Activated T-cell treated with anti-CD3 and anti-CD28 coated beads for 48 hours (primary cell): ENCODE results near the gene IL17RB.

Experiments
- DNase-seq: peaks from one replicate; pipeline ENCODE4 v3.0.0-alpha.2; 2020; ENCODE audit warnings: low read depth

The IL17RB gene

GRCh38 chr3:53860196-53860595, 13.8 kb downstream of the IL17RB start:
- DNase-seq: no peak

- DNase-seq: no peak
Measured at GRCh38 chr3:53862241-53862640, 15.9 kb downstream of the IL17RB start.

GRCh38 chr3:53863145-53863544, 16.8 kb downstream of the IL17RB start:
- DNase-seq: no peak

DNA sequence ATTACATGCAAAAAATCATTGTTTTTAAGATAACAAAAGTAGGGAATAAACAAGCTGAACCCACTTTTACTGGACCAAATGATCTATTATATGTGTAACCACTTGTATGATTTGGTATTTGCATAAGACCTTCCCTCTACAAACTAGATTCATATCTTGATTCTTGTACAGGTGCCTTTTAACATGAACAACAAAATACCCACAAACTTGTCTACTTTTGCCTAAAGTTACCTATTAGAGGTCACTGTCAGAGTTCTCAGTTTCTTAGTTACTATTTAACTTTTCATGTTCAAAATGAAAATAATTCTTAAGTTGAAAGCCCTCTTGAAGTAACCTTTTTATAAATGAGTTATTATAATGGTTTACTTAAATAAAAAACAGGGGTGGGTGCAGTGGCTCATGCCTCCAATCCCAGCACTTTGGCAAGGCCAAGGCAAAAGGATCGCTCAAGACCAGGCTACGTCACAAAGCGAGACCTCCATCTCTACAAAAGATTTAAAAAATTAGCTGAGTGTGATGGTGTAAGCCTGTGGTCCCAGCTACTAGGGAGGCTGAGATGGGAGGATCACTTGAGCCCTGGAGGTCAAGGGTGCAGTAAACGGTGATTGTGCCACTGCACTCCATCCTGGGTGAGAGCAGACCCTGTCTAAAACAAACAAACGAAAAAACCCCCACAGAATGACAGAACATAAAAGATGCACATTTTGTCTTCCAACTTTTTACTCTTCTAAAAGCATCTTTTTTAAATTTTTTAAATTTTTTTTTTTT, 19.5 kb downstream of the IL17RB start:
- DNase-seq: no peak

GRCh38 chr3:53880396-53881345, 34.3 kb downstream of the IL17RB start:
- no peak for DNase-seq

GRCh38 chr3:53881691-53882593, 35.6 kb downstream of the IL17RB start, which contains the start of gene ACTR8:
ACTR8 (minus strand) TSS chr3:53882152; CDS start chr3:53882101, 51 bp downstream.
- peak; percentile 85 for DNase-seq

DNA sequence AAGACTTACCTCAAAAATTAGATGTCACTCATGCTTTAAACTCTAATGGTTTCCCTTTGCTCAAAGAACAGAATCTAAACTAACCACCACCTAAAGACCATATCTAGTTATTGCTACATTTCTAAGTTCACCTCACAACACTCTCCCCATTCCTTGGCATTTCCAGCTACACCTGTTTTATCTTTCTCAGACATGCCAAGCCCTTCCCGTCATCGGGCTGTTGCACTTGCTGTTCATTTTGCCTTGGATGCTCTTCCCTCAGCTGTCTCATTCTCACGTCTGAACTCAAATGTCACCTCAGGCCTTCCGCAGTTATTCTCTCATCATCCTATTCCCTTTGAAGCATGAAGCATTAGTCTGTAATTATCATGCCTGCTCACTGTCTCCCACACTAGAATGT, 36.6 kb downstream of the IL17RB start:
- no peak for DNase-seq

- no peak for DNase-seq
Measured at GRCh38 chr3:53884623-53885022, 38.3 kb downstream of the IL17RB start.

DNA sequence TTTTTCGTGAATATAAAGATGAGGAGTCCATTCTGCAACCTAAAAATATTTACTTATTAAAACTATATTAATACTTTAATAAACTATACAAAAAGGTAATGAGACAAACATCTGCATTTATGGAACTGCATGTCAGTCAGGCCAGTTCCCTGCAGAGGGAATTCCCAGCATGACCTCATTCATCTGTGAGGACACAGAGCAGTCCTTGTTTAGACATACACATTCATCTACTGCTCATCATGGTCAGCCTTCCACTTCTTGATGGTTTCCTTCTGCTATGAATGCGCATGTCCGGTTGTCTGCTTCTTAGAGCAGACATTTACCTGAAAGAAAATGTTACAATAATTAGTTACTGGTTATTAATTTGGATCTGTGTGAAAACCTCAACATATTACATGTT, 38.9 kb downstream of the IL17RB start:
- DNase-seq: no peak

- no peak for DNase-seq
Measured at GRCh38 chr3:53887446-53887845, 41.1 kb downstream of the IL17RB start.

DNA sequence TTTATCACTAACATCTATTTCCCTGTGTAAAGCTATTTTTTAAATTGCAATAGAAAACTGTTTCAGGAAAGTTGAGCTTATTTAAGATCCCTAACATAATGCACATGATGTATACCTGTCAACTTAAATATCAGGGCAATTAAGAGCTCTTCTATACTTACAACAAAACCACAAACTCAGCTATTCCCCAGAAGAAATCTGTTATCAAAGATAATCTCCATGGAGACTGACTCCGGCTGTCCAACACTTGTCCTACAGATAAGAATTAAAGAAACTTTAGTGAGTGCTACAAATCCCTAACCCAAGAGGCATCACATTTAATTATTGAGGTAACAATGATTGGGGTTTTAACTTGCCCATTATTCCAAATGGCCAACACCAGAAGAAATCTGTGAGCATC, 41.9 kb downstream of the IL17RB start:
- no peak for DNase-seq

- no peak for DNase-seq
Measured at GRCh38 chr3:53890726-53891475, 44.5 kb downstream of the IL17RB start.

GRCh38 chr3:53891497-53892285, 45.3 kb downstream of the IL17RB start, which contains the start of gene SELENOK:
SELENOK (minus strand) TSS chr3:53891859.
- DNase-seq: peak; percentile 91

DNA sequence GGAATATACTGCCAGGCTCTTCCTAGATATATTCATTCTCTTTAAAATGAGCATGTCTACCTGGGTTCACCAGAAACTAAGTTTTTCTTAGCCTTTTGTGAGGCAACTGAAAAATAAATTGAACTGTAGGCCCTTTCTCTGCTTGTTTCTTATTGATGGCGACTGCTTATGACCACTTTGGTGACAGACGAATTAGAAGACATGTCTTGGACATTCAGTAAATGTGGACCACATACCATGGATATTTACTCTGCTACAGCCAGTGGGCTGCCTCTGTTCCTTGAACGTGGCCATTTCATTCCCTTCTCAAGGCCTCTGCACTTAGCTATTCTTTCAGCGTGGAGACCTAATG, 45.9 kb downstream of the IL17RB start:
- no peak for DNase-seq

- DNase-seq: no peak
Measured at GRCh38 chr3:53899750-53900149, 53.4 kb downstream of the IL17RB start.

GRCh38 chr3:53900666-53901331, 54.4 kb downstream of the IL17RB start:
- no peak for DNase-seq

- DNase-seq: no peak
Measured at GRCh38 chr3:53902067-53902466, 55.7 kb downstream of the IL17RB start.

GRCh38 chr3:53902711-53903110, 56.3 kb downstream of the IL17RB start:
- DNase-seq: no peak

GRCh38 chr3:53913401-53913800, 67.0 kb downstream of the IL17RB start:
- DNase-seq: no peak
